Smooth muscle cell (in vitro differentiated cells): ENCODE data around the gene ULK1. TPM values are rescaled to one million over a fixed set of nuclear protein-coding genes. Genes with fewer than 3 reads are reported as not detected.
"Not testable (repeated sequence)": the region's sequence is repeated elsewhere in the genome, so short reads cannot be mapped to it uniquely, and the experiment has no call there.

Experiments
- DNase-seq: peaks from one replicate; lab custom pipeline; 2025; ENCODE audit not compliant: unreplicated experiment; lab: John Stamatoyannopoulos, UW
- H2AFZ ChIP-seq: fragments of 200-600 bp; sonication (generic); 2 replicates; pipeline ENCODE4 v1.6.0; 2016; ENCODE audit warnings: antibody characterized with exemption, low read depth, mild to moderate bottlenecking
- H3F3A ChIP-seq: fragments of 200-600 bp; sonication (generic); 2 replicates; pipeline ENCODE4 v1.6.0; 2017; ENCODE audit warnings: antibody characterized with exemption, low read depth
- H3K27ac ChIP-seq: fragments of 200-600 bp; sonication (generic); 2 replicates; pipeline ENCODE4 v1.5.1; 2016; ENCODE audit warnings: low read depth, mild to moderate bottlenecking
- H3K27me3 ChIP-seq: fragments of 200-600 bp; sonication (generic); 2 replicates; pipeline ENCODE4 v1.6.1; 2016; ENCODE audit warnings: low read depth, mild to moderate bottlenecking
- H3K36me3 ChIP-seq: fragments of 200-600 bp; sonication (generic); 2 replicates; pipeline ENCODE4 v1.5.1; 2016; ENCODE audit warnings: low read depth
- H3K4me1 ChIP-seq: fragments of 200-600 bp; sonication (generic); 2 replicates; pipeline ENCODE4 v1.5.1; 2016; ENCODE audit warnings: low read depth
- H3K4me2 ChIP-seq: fragments of 200-600 bp; sonication (generic); 2 replicates; pipeline ENCODE4 v1.6.0; 2016; ENCODE audit warnings: mild to moderate bottlenecking
- H3K4me3 ChIP-seq: fragments of 200-600 bp; sonication (generic); 2 replicates; pipeline ENCODE4 v1.5.1; 2016; ENCODE audit warnings: mild to moderate bottlenecking
- H3K79me2 ChIP-seq: fragments of 200-600 bp; sonication (generic); 2 replicates; pipeline ENCODE4 v1.6.0; 2016; ENCODE audit warnings: low read depth, mild to moderate bottlenecking
- H3K9ac ChIP-seq: fragments of 200-600 bp; sonication (generic); 2 replicates; pipeline ENCODE4 v1.6.0; 2016; ENCODE audit warnings: low read depth
- H3K9me3 ChIP-seq: fragments of 200-600 bp; sonication (generic); replicated peaks from 2 replicates; pipeline ENCODE4 v1.5.1; 2016; ENCODE audit warnings: low read depth
- H4K20me1 ChIP-seq: fragments of 200-600 bp; sonication (generic); 2 replicates; pipeline ENCODE4 v1.6.0; 2016; ENCODE audit warnings: low read depth
- CTCF ChIP-seq: fragments of 200-600 bp; sonication (generic); IDR thresholded peaks from 2 replicates; pipeline ENCODE4 v1.5.1; 2017; ENCODE audit warnings: borderline replicate concordance, mild to moderate bottlenecking, antibody characterized with exemption; ENCODE audit not compliant: insufficient read depth, poor library complexity, severe bottlenecking
- WGBS: methylation state at CpG from one replicate; pipeline ENCODE4 v1.1.7; 2016; ENCODE audit warnings: low lambda C conversion rate; 5-methylcytosine and 5-hydroxymethylcytosine counted together
- polyA plus RNA-seq: library from polyadenylated mRNA; unstranded; fragments of >200 nt; fragmentation: Nextera tagmentation; extraction: Ambion mirVana; gene quantifications from 2 replicates; pipeline ENCODE4 v1.2.1, GENCODE V29; 2016
- total RNA-seq: library from RNA; depleted of rRNA; stranded (reverse); fragments of >200 nt; gene quantifications from 2 replicates; pipeline ENCODE4 v1.2.3, GENCODE V29; 2014

ULK1 gene
- total and polyA plus RNA-seq, 2 experiments from 2014 or later, result 8.5 to 10.5 TPM

DNA sequence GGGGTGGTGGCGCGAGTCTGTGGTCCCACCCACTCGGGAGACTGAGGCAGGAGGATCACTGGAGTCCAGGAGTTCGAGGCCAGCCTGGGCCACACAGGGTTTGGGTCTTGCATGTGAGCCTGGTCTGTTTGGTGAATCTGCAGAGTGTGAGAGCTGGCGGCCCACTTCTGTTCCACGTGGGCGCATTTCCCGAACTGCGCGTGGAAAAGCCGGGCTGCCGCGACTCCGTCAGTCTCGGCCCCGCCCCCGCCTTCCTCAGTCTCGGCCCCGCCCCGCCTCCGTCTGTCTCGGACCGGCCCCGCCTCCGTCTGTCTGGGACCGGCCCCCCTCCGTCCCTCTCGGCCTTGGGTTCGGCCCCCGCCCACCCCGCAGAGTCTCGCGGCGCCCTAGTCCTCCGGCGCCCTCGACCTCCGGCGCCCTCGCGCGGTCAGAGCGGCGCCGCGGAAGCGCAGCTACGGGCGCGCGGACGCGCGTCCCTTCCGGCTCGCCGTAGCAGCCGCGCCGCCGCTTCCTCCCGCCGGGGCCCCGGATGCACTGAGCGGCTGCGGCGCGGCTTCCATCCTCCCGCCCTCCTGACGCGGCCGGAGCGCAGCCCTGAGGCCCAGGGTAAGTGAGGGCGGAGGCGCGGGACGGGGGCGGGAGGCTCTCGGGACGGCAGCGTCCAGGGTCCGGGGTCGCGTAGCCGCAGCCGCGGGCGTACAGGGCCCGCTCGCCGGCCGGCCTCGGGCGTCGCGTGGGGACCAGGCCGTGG is 55.2 kb downstream of the ULK1 start, which contains the start of gene EP400:
EP400 (plus strand) TSS at position 512 of the 751 bp plus-strand sequence. CDS start 10,678 bp downstream, outside the sequence.
- peaks cover 35% of the 10 kb centered on the region for H4K20me1 ChIP-seq
- H3K9ac ChIP-seq, result peak within 1 kb of the TSS; percentile 85
- peak within 1 kb of the TSS; percentile 73 for H3K27ac ChIP-seq
- H3K27me3 ChIP-seq, result no peaks in the 10 kb centered on the region
- peak within 1 kb of the TSS; percentile 86 for H3K4me2 ChIP-seq
- H3K4me1 ChIP-seq, result peaks cover 5% of the 10 kb centered on the region
- H3K4me3 ChIP-seq, result peak within 1 kb of the TSS; percentile 82
- H3K79me2 ChIP-seq, result peaks cover 43% of the 10 kb centered on the region
- 6% methylated on average over 49 of the region's 97 CpGs for WGBS
- H3K9me3 ChIP-seq, result no peaks in the 10 kb centered on the region
- peaks cover 18% of the 10 kb centered on the region for H3F3A ChIP-seq
- H3K36me3 ChIP-seq, result no peaks in the 10 kb centered on the region
- peak within 1 kb of the TSS; percentile 85 for H2AFZ ChIP-seq
- TF ChIP-seq CTCF, result peak; percentile 57
- peak; percentile 86 for DNase-seq

GRCh38 chr12:131950182-131950913 is 55.9 kb downstream of the ULK1 start:
- Histone ChIP-seq H4K20me1 (peaks cover 42% of the 10 kb centered on the region), H3K4me2 (peak overlapping the region; percentile 86), H3K36me3 (no peaks in the 10 kb centered on the region), H2AFZ (peak overlapping the region; percentile 85), H3K27me3 (no peaks in the 10 kb centered on the region), H3K4me1 (peaks cover 5% of the 10 kb centered on the region), H3F3A (peaks cover 18% of the 10 kb centered on the region), H3K79me2 (peaks cover 51% of the 10 kb centered on the region), H3K9ac (peak overlapping the region; percentile 85), H3K9me3 (no peaks in the 10 kb centered on the region), H3K27ac (peak overlapping the region; percentile 30), H3K4me3 (peak overlapping the region; percentile 82)
- 4% methylated on average over 70 of the region's 79 CpGs for WGBS
- TF ChIP-seq CTCF, result no peak
- no peak for DNase-seq

- 95% methylated on average over 9 of the region's 9 CpGs for WGBS
- H3K79me2 ChIP-seq, result peaks cover 84% of the 10 kb centered on the region
- not testable (repeated sequence) for H2AFZ ChIP-seq, DNase-seq, H3K4me1 ChIP-seq, H3K9ac ChIP-seq, H3K9me3 ChIP-seq, H3K4me3 ChIP-seq, H3K4me2 ChIP-seq, H3K27me3 ChIP-seq, H3K36me3 ChIP-seq, H3K27ac ChIP-seq, H3F3A ChIP-seq
- peaks cover 77% of the 10 kb centered on the region for H4K20me1 ChIP-seq
These were observed 59.4 kb downstream of the ULK1 start for GRCh38 chr12:131953810-131954209.

DNA sequence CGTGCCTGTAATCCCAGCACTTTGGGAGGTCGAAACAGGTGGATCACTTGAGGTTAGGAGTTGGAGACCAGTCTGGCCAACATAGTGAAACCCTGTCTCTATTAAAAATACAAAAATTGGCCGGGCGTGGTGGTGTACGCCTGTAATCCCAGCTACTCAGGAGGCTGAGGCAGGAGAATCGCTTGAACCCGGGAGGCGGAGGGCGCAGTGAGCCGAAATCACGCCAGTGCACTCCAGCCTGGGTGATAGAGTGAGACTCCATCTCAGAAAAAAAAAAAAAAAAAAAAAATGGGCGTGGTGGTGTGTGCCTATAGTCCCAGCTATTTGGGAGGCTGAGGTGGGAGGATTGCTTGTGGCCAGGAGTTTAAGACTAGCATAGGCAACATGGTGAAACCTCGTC is 60.0 kb downstream of the ULK1 start:
- H3K4me3 ChIP-seq, H2AFZ ChIP-seq, H3K4me1 ChIP-seq, H3K9ac ChIP-seq, H3K36me3 ChIP-seq, H3K27me3 ChIP-seq, H3K4me2 ChIP-seq, H3F3A ChIP-seq, H3K9me3 ChIP-seq, H3K27ac ChIP-seq, DNase-seq: not testable (repeated sequence)
- H4K20me1 ChIP-seq, result peaks cover 83% of the 10 kb centered on the region
- 97% methylated on average over 13 of the region's 13 CpGs for WGBS
- H3K79me2 ChIP-seq, result peaks cover 91% of the 10 kb centered on the region
